H7 (cell line): Measurements from ENCODE around the gene RPTOR. TPM values are rescaled to one million over a fixed set of nuclear protein-coding genes. Genes with fewer than 3 reads are reported as not detected.
"Not testable (repeated sequence)": the region's sequence is repeated elsewhere in the genome, so short reads cannot be mapped to it uniquely, and the experiment has no call there.

Source experiments
- DNase-seq: peaks from one replicate; pipeline ENCODE4 v3.0.0; 2012
- H3K27me3 ChIP-seq: 2 replicates; pipeline ENCODE4 v1.6.0; 2011; ENCODE audit warnings: mild to moderate bottlenecking, low read length; ENCODE audit not compliant: control insufficient read depth, insufficient read depth
- H3K36me3 ChIP-seq: replicated peaks from 2 replicates; pipeline ENCODE4 v1.5.1; 2011; ENCODE audit warnings: low read length; ENCODE audit not compliant: control insufficient read depth, insufficient read depth
- H3K4me3 ChIP-seq: 2 replicates; pipeline ENCODE4 v1.5.1; 2011; ENCODE audit warnings: low read depth, mild to moderate bottlenecking, control low read depth, low read length, moderate library complexity; ENCODE audit not compliant: insufficient read depth
- total RNA-seq: library from RNA; depleted of rRNA; stranded (reverse); fragments of >200 nt; shearing (Covaris generic); gene quantifications from 2 replicates; pipeline ENCODE4 v1.2.3, GENCODE V29; 2014; rRNA removed

Gene RPTOR
- total RNA-seq, result 20.9 TPM in 2 replicates

DNA sequence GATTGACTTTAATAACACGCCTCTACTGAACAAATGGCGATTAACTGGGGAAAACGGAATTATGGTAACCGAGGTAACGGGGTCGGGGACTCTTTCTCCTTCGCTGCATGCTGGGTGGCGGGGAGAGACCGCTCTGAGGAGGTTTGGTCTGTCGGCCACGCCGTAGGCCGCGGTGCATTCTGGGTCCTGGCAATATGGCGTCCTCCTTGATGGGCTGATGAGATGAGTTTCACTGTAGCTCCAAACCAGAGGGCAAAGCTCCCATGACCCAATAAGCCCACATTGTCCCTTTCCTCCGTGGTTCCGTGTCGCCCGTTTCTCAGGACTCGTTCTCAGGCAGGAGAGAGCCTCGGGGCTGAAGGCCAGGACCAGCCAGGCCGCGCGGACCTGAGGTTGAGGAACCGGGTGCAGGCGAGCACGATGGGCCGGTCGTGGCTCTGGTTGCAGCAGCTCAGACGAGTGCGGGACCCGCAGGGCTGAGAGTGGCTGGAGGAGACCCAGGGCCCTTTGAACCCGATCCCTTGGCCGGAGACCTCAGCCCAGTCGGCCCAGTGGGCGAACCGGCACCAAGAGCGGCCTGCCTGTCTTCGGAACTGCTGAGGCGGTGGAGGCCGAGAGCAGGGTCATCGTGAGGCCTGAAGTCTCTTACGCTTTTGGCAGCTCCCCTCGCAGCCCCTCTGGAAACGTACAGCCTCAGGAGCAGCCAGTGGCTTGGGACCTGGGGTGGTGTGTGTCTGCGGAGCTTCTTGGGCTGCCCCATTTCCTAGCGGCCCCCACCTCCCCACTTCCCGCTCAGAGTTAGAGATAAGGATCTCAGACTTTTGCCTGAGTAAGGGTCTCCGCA, at the start of gene RPTOR:
RPTOR (plus strand) TSS at position 184 of the 844 bp plus-strand sequence. CDS start 792 bp downstream, outside the sequence.
- Histone ChIP-seq H3K4me3 (peak within 1 kb of the TSS; percentile 96), H3K27me3 (no peaks in the 10 kb centered on the region)

DNA sequence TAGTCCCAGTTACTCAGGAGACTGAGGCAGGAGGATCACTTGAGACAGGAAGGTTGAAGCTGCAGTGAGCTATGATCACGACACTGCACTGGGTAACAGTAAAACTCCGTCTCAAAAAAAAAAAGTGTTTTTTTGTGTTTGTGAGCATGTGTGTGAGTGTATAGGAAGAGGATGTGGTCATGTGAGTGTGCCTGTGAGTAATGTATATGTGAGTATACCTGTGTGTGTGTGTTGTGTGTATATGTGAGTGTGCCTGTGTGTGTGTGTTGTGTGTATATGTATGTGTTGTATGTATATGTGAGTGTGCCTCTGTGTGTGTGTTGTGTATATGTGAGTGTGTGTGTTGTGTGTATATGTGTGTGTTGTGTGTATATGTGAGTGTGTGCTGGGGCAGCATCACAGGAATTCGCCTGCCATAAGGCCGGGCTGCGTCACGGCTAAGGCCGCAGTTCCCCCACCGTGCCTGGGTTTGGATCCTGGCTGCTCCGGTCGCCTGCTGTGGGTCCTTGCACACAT, 46.9 kb upstream of the RPTOR start:
- H3K4me3 ChIP-seq, result no peak overlapping the region
- no peaks in the 10 kb centered on the region for H3K36me3 ChIP-seq
- DNase-seq, result no peak
- H3K27me3 ChIP-seq, result no peaks in the 10 kb centered on the region

More for the DNA sequence above, at the start of gene RPTOR:
- H3K36me3 ChIP-seq, result no peaks in the 10 kb centered on the region
- peak; percentile 93 for DNase-seq

- Histone ChIP-seq H3K27me3 (no peaks in the 10 kb centered on the region), H3K36me3 (no peaks in the 10 kb centered on the region), H3K4me3 (no peak overlapping the region)
- peak; percentile 68 for DNase-seq
Observed at GRCh38 chr17:80498242-80498919, 46.3 kb upstream of the RPTOR start.

DNA sequence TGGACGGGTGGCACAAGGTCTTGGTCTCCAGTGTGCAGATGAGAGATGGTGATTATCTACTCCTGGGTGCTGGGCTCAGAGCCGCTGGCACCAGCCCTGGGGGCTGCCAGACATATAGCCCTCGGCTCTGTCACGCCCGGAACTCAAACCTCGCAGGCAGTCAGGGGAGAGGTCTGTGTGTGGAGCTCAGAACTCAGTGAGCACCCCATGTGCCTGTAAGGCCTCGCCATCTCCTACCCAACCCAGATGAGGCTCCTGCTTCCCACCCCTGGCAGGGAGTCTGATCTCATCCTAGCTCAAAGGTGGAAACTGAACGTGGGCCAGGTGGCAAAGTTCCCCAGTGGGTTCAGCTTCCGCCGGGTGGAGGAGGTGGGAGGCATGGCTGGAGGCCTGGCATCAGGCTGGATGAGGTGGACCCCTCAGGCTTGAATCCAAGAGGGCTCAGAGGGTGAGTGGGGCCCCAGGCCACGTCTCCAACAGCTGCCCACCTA, 45.7 kb upstream of the RPTOR start:
- no peak overlapping the region for H3K4me3 ChIP-seq
- no peaks in the 10 kb centered on the region for H3K36me3 ChIP-seq
- H3K27me3 ChIP-seq, result no peaks in the 10 kb centered on the region
- DNase-seq, result no peak

- H3K36me3 ChIP-seq, result no peaks in the 10 kb centered on the region
- peak; percentile 66 for DNase-seq
- no peak overlapping the region for H3K4me3 ChIP-seq
- no peaks in the 10 kb centered on the region for H3K27me3 ChIP-seq
Observed at GRCh38 chr17:80499560-80499959, 45.1 kb upstream of the RPTOR start.

- H3K4me3 ChIP-seq, result no peak overlapping the region
- H3K27me3 ChIP-seq, result no peaks in the 10 kb centered on the region
- no peaks in the 10 kb centered on the region for H3K36me3 ChIP-seq
- DNase-seq, result peak; percentile 59
Observed at GRCh38 chr17:80499961-80500665, 44.5 kb upstream of the RPTOR start.

- Histone ChIP-seq H3K4me3 (no peak overlapping the region), H3K36me3 (no peaks in the 10 kb centered on the region), H3K27me3 (no peaks in the 10 kb centered on the region)
- DNase-seq, result peak; percentile 52
Observed at GRCh38 chr17:80501741-80502577, 42.7 kb upstream of the RPTOR start.

DNA sequence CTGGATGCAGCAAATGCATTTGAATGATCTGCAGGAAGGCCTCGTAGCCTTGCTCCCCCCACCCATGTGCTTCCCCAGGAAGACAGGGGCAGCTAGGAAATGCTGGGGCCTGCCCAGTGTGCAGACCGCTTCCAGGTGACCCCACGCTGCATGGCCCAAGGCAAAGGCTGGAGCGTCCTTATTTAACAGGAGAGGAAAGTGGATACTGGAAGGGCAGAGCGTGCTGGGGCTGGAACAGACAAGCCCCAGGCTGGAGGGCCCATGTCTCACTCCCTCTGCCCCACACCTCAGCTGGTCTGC, 42.1 kb upstream of the RPTOR start:
- no peaks in the 10 kb centered on the region for H3K27me3 ChIP-seq
- DNase-seq, result no peak
- H3K36me3 ChIP-seq, result no peaks in the 10 kb centered on the region
- no peak overlapping the region for H3K4me3 ChIP-seq

GRCh38 chr17:80503031-80503430, 41.6 kb upstream of the RPTOR start:
- Histone ChIP-seq H3K4me3 (no peak overlapping the region), H3K27me3 (no peaks in the 10 kb centered on the region), H3K36me3 (no peaks in the 10 kb centered on the region)
- no peak for DNase-seq

GRCh38 chr17:80503921-80504320, 40.7 kb upstream of the RPTOR start:
- no peak for DNase-seq
- Histone ChIP-seq H3K4me3 (no peak overlapping the region), H3K36me3 (no peaks in the 10 kb centered on the region), H3K27me3 (no peaks in the 10 kb centered on the region)

- H3K27me3 ChIP-seq, result no peaks in the 10 kb centered on the region
- DNase-seq, result peak; percentile 49
- H3K4me3 ChIP-seq, result no peak overlapping the region
- no peaks in the 10 kb centered on the region for H3K36me3 ChIP-seq
Observed at GRCh38 chr17:80504686-80505413, 39.8 kb upstream of the RPTOR start.

DNA sequence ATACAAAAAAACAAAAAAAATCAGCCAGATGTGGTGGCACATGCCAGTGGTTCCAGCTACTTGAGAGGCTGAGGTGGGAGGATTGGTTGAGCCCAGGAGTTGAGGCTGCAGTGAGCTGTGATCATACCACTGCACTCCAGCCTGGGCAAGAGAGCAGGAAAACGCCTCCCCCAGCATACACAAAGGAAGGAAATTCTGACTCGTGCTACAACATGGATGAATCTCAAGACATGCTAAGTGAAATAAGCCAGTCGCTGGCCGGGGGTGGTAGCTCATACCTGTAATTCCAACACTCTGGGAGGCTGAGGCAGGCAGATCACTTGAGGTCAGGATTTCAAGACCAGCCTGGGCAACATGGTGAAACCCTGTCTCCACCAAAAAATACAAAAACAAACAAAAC, 37.5 kb upstream of the RPTOR start:
- H3K4me3 ChIP-seq, H3K36me3 ChIP-seq, DNase-seq, H3K27me3 ChIP-seq: not testable (repeated sequence)

DNA sequence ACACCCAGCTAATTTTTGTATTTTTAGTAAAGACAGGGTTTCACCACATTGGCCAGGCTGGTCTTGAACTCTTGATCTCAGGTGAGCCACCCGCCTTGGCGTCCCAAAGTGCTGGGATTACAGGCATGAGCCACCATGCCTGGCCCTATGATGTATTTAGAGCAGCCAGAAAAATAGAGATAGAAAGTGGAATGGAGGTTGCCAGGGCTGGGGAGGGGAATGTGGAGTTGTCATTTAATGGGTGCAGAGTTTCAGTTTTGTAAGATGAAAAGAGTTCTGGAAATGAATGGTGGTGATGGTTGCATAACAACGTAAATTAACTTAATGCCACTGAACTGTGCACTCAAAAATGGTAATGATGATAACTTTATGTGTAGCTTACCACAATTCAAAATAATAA, 36.7 kb upstream of the RPTOR start:
- no peak for DNase-seq
- no peak overlapping the region for H3K4me3 ChIP-seq
- H3K27me3 ChIP-seq, result no peaks in the 10 kb centered on the region
- H3K36me3 ChIP-seq, result no peaks in the 10 kb centered on the region
